GM12801 (cell line): ENCODE results near the gene TECTA.

Source experiments
- TF ChIP-seq, protein P1 (sequence below): IDR thresholded peaks from one replicate; pipeline ENCODE4 v1.5.1; 2011; ENCODE audit warnings: control low read depth; ENCODE audit not compliant: insufficient read length; ENCODE audit errors: extremely low read depth

TECTA gene

DNA sequence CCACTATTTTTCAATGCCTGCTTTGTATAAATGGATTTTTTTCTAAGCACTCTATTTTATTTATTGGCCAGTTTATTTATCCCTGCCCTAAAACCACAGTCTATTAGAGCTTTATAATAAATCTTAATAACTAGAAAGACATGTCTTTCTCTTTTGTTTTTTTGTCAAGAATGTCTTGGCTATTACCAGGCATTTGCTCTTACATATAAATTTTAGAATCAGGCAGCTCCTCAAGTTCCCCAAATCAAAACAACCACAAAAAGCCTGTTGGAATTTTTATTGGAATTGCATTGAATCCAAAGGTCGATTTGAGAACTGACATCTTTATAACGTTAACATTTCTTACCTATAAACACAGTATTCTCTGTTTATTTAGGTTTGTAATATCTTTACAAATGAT lies 105.8 kb downstream of the TECTA start:
- TF ChIP-seq, protein P1, sequence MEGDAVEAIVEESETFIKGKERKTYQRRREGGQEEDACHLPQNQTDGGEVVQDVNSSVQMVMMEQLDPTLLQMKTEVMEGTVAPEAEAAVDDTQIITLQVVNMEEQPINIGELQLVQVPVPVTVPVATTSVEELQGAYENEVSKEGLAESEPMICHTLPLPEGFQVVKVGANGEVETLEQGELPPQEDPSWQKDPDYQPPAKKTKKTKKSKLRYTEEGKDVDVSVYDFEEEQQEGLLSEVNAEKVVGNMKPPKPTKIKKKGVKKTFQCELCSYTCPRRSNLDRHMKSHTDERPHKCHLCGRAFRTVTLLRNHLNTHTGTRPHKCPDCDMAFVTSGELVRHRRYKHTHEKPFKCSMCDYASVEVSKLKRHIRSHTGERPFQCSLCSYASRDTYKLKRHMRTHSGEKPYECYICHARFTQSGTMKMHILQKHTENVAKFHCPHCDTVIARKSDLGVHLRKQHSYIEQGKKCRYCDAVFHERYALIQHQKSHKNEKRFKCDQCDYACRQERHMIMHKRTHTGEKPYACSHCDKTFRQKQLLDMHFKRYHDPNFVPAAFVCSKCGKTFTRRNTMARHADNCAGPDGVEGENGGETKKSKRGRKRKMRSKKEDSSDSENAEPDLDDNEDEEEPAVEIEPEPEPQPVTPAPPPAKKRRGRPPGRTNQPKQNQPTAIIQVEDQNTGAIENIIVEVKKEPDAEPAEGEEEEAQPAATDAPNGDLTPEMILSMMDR: no peak

DNA sequence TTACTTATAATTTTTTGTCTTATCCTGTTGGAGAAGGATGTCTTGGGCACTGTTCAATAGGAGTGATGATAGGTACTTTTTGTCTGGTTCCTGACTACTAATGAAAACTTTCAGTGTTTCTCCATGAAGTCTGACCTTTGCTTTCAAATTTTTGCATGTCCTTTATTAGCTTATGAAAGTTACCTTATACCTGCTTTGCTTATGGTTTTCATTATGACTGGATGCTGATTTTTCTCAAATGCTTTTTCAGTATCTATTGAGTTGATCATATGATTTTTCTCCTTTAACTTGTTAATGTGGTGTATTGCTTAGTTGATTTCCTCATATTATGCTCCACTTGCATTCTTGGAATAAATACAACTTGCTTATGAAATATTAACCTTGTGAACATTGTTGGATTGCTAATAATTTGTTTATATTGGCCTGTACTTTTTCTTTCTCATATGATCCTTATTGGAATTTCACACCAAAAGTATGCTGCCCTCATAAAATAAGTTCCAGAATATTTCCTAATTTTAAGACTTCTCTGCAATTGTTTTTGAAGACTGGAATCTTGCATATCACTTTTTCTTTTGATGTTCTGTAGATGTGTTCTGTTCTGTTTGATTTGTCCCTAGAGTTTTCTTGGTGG lies 106.6 kb downstream of the TECTA start:
- TF ChIP-seq, protein P1: no peak

DNA sequence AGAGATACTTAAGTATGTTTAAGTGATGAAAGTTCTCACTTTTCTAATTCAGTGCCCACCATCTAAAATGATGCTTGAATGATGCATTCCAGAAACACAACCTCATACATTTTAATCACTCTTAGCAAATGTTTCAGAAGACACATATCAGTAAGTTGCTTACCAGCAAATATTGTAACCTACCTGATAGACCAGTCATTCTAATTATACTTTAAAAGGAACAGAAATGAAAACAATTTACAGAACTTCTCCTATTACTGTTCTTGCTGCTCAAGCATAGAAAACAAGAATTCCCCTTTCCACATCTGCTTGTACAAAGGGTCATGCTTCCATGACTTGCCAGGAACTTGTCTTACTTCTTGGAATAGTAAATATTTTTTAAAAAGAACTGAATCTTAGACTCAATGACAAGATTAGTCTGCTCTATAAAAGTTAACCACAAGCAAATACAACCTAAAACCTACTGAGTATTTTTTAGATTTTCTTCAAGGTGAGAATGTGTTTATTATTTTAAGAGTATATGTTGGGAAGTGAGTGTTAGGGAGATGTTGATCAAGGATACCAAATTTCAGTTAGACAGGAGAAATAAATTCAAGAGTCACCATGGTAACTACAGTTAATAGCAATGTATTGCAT lies 109.5 kb downstream of the TECTA start:
- TF ChIP-seq, protein P1: no peak

DNA sequence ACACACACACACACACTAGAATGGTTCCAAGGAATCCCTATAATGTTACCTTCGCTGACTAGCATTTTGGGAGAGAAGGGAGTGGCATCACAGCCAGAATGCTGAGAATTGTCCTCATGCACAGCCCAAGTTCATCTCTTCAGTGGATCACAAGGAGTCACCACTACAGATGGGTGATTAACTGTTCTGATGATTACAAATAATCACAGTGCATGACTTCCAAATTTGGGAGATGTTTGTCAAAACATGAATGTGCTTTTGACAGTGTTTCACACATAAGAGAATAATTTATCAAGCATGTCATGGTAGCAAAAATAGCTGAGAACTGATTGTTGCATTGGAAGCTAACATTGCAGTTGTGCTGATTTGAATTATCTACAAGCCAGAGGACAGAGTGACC lies 110.6 kb downstream of the TECTA start:
- TF ChIP-seq, protein P1: no peak

DNA sequence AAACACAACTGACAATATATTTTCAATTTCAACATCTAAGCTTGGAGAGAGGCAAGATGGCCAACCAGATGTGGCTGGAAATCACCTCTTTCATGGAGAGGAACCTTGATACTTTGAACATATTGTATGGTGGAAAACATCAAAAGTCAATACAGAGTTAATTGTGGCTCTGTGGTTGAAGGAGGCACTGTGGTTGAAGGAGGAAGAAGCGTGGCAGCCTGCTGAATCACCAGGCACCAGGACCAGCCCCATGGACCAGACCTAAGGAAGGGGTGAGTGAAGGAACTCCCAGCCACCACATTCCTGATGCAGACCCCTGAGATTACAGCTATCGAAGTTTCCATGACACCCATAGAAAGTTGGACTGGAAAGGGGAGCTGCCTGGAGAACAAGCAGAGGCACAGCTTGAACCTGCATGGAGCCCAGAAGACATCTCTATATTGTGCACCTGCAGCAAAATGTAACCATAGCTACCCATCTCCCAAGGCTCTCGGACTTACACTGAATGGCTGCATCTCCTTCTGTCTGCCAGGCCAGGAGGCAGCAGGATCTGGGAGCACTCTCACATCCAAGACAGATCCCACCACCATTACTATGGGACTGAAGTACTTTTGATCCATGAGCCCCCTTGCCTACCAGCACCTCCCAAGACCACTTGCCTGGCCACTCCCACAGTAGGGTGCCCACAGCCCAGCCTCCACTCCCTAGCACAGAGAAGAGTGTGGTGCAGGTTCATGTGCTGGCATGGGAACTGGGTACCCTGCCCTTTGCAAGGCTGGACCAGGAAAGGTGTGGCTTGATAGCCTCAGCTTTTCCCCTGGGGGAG lies 111.7 kb downstream of the TECTA start:
- TF ChIP-seq, protein P1: no peak

DNA sequence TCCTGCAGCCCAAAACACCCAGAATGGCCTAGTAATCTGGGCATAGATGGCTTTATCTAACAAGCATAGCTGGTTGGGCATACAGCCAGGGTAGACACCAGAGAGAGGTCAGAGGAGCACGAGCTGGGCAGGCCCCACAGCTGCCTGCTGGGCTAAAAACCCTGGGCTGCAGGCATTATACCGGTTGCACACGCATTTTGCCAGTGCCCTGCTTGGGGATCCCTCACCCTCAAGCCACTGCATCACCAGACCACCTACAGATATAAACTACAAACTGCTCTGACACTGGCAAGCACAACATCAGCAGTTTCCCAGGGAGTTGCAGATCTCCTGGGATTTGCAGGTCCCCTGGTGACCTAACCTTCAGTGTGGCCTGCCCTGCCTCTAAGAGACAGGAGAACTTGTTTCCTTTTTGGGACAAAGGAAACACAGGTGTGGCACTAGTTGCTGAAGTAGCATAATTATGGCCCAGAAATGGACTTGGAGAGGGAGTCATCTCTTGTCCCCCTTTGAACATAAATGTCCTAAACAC lies 112.4 kb downstream of the TECTA start:
- TF ChIP-seq, protein P1: no peak

DNA sequence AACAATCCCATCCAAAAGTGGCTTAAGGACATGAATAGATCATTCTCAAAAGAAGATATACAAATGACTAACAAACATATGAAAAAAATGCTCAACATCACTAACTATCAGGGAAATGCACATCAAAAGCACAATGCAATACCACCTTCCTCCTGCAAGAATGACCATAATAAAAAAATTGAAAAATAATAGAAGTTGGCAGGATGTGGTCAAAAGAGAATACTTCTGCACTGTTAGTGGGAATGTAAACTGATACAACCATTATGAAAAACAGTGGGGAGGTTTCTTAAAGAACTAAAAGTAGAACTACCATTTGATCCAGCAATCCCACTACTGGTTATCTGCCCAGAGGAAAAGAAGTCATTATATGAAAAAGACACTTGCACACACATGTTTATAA lies 113.8 kb downstream of the TECTA start:
- TF ChIP-seq, protein P1: no peak
